HL-60/S4 (cell line): Measurements from ENCODE around the gene NAA60.
"Not testable (repeated sequence)": the region's sequence is repeated elsewhere in the genome, so short reads cannot be mapped to it uniquely, and the experiment has no call there.

Experiments
- in situ Hi-C: fragments of 300-500 bp; cut with MboI; formaldehyde crosslinking; loops from 2 replicates; pipeline ENCODE4 v1.14.3; 2022; ENCODE audit warnings: low sequenced_read_pairs

Gene NAA60

DNA sequence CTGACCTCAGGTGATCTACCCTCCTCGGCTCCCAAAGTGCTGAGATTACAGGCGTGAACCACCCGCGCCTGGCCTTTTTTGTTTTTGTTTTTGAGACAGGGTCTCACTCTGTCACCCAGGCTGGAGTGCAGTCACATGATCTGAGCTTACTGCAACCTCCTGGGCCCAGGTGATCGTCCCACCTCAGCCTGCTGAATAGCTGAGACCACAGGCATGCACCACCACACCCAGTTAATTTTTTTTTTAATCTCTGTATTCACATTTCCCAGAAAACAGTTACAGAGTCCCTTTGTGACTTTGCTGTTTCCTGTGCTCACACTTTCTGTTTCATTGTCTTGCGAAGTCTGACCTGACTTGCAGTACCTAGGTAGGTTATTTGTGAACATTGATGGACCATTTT lies 60.0 kb downstream of the NAA60 start:
- in situ Hi-C loops, result no loop called here

DNA sequence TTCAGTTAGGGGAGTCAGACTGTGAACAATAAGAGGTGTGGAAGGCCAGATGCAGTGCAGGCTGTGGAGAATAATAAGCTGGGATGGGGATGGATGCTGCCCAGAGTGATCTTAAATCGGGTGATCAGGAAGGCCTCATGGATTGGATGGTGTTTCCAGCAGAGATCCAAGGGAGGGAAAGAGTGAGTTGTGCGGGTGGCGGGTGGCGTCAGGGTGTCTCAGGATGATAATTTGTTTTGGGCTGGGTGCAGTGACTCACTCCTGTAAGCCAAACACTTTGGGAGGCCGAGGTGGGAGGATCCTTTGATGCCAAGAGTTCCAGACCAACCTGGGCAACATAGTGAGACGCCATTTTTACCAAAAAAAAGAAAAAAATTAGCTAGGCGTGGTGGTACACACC lies 65.3 kb downstream of the NAA60 start:
- in situ Hi-C loops, result no loop called here

DNA sequence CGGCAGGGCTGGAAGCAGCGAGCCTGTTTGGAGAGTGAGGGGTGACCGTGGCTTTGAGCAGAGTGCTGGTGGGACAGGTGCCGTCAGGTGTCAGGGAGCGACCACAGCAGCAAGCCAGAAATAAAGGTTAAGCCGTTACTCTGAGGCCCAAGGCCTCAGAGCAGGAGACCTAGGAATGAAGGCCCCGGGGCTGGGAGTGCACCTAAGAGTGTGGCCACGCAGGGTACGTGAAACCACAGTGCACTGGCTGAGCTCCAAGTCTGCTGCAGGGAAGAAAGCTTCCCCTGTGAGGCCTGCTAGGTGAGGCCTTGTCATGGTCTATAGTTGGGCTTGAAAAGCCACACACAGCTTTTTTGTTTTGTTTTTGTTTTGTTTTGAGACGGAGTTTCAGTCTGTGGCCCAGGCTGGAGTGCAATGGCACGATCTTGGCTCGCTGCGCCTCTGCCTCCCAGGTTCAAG lies 66.0 kb downstream of the NAA60 start:
- in situ Hi-C loops, result no loop called here

DNA sequence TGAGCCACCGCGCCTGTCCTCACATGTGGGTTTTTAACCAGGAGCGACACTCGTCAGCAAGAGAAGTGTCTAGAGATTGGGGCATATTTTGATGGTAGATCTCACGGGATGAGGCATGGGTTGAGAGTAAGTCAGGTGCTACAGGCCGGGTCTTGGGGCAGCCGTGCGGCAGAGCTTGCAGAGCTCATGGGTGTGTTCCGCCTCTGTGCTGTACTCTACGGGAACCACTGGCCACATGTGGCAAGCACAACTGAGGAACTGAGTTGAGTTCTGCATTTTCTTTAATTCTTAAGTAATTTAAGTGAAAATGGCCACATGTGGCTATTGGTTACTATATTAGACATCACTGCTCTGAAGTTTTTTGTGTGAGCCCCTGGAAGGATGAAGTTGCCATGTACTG lies 66.9 kb downstream of the NAA60 start:
- in situ Hi-C loops, result no loop called here

DNA sequence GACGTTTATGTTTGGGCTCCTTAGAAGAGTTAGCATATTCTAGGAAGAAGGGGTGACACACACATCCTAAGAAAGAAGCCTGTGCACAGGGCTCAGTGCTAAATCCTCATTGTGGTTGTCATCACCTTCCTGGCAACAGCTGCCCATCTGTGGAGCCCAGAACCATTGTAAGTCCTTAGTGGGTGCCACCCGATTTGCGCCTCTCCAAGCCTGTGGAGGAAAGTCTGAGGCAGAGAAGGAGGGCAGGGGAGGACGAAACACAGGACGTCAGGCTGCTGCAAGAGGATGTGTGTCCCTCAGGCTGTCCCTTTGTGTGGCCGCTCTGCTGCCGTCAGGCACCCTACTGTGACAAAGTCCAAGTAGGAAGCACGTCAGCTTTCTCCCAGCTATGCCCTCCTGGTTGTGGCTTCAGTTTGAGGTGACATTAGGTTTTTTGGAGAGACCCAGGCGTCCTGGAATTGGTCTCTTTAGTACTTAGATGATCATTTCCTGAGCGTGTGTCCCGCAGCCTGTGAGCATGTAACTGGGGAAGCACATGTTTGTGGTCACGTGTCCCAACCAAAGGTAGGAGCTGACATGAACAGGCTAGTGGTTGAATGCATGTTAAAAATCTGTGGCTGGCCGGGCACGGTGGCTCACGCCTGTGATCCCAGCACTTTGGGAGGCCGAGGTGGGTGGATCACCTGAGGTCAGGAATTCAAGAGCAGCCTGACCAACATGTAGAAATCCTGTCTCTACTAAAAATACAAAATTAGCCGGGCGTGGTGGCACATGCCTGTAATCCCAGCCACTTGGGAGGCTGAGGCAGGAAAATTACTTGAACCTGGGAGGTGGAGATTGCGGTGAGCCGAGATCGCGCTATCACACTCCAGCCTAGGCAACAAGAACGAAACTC lies 68.1 kb downstream of the NAA60 start:
- in situ Hi-C loops, result no loop called here

DNA sequence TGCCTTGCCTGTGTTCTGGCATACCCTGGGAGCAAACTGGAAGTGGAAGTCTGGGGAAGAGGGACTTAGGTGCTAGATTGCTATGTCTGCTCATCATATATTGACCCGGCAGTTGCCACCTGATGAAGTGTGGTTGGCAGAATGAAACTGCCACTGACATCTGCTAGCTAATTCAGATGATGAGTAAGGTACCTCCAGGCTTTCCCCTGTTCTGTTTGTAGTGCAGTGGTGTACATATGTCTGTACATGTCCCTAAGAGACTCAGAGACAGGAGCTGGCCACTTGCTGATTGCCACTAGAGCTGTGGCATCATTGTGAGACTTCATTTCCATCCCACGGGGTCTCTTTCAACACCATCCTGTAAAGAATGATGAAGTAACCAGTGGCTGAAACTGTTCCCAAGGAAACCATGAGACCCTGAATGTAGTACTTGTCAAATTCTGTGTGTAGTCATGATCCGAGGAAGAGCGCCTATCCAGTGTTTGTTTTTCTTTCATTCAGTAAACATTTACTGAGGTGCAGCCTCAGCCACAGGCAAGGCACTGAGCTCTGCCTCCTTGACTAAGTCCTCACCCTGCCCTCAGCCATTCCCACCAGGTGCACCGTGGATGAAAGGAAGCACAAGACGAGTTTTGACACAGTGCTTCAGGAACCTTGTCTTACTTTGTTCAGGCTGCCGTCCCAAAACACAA lies 70.6 kb downstream of the NAA60 start:
- in situ Hi-C loops, result no loop called here

DNA sequence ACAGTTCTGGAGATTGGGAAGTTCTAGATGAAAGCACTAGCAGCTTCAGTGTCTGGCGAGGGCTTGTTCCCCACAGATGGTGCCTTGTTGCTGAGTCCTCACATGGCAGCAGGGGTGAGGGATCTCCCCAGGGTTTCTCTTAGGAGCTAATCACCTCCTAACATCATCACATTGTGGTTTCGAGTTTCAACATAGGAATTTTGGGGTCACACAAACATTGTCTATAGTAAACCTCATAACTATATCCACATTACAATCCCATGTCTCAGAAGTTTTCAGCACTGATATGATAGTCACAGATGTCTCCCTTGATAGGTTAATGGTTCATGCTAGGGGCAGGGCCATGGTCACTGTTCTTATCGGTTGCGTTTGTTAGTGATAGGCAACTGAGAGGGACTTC lies 71.1 kb downstream of the NAA60 start:
- in situ Hi-C loops, result no loop called here

DNA sequence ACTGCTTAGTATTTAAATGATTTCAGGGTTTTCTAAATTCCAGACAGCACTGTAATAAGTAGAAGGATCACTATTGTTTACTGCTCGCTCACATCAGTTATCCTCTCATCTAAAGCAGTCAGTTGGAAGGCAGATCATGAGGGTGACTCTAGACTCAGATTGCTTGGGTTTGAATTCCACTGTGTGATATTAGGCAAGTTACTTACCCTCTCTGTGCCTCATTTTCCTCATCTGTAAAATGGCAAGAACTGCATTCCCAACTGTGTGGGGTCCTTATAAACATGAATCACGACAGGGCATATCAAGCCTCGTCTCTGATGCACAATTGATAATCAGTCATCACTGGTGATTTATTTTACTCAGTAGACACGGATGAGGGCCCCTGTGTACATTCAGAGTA lies 72.4 kb downstream of the NAA60 start:
- in situ Hi-C loops, result no loop called here

DNA sequence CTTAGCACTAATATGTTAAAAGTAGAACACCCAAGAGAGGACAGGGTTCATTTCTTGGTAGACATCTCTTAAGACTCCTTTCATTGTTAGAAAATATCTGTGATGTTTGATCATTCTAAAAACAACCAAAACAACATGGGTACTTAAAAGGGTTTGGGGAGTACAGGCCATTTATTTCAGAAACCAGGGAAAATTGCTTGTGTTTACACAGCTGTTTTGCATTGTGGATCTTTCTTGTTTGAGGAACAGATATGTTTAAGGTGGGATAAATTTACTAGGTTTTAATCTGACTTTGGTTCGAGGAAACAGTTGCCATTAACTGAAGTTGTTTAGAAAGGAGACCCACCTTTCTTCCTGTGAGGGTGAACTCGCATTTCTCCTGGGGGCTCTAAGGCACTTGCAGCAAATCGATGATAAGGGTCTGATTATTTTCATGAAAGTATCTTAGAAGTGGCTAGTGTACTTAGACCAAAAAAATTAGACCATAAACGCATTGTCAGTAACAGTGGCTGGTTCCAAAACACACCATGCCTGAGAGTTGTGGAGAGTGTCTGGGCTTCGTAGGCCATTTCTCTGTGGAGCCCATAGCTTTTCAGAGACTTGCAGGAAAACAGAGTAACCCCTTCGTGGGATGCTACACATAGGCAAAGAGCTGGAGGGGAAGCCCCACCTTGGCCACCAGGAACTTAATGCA lies 75.0 kb downstream of the NAA60 start:
- in situ Hi-C loops, result no loop called here

DNA sequence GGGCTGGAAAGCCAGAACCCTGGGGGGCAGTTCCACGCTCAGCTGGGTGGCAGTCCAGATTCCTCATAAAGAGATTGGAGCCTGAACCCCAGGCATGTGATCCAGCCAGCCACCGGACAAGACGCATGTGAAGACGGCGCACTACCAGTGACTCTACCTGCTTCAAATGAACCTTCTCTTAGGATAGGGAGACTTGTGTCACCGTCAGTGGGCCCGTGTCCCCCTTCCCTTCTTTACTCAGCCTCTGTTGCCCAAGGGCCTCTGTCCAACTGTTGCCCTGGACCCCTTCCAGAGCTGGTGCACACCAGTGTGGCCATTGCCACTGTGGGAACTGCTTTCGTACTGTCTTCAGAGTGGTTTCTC lies 75.5 kb downstream of the NAA60 start:
- in situ Hi-C loops, result no loop called here

DNA sequence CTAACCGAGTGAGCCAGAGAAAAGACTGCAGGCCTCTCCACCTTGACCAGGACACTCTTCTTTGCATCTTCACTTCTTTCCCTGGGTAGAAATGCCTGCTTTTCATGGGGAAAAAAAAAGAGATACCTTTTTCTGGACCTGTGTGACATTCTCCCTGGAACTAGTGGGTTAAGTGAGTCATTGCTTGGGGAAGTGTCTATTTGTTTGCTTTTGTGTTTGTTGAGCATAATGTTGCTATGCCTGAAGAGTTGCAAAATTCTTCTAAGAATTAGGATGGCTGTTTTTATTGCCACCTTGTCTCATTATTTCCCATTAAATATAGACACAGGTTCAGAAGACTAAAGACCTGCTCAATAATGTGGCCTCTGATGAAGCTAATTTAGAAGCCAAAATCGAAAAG lies 76.1 kb downstream of the NAA60 start:
- in situ Hi-C loops, result no loop called here

DNA sequence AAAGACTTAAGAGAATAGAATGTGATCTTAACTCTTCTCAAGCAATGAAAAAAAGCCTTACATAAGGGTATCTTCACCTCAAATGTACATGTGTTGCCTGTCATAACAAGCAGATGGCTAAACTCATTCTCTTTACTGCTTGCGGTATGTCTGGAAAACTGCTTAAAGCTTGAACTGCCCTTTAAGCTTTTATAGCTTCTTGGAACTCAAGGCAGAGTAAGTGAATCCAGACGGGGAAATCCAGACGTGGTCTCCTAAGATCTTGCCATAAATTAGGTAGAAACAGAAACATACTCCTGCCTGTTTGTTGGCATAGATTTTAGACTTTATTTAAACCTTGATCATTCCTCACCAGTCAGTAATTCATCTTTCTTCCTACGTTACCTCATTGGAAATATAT lies 76.9 kb downstream of the NAA60 start:
- in situ Hi-C loops, result no loop called here

DNA sequence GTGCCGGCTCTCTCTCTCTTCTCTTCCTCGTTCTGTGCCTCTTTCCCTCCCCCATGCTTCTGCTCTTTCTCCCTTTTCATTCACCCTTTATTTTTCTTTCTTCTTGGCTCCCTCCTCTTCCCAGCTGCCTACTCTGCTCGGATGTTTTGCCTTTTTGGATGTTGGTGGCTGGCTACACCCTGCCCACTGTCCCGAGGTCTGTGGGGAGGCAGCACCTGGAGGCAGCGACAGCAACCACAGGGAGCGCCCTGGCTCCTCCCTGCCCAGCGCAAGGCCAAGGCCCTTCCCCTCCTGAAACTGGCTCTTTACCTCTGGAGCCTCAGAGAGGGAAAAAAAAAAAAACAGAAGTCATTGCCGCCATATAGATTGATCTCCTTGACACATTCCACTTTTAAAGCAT lies 77.4 kb downstream of the NAA60 start:
- in situ Hi-C loops, result no loop called here

DNA sequence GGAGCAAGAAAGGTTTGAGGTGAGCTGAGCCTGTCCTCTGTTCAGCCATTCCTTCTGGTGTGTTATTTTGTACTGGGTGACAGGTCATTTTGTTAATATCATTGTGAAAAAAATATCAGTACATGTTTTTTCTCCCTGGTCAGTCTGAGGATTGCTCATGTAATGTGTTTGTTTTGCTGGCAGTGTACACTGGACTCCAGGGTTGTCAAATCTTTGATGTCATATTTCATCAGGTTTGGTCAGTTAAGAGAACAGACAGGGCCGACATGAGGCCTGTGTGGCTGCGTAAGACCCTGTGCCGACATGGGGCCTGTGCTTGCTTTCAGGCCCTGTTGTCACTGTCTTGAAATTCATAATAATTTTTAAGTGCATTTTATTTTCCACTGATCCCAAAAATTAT lies 79.8 kb downstream of the NAA60 start:
- in situ Hi-C loops, result no loop called here

DNA sequence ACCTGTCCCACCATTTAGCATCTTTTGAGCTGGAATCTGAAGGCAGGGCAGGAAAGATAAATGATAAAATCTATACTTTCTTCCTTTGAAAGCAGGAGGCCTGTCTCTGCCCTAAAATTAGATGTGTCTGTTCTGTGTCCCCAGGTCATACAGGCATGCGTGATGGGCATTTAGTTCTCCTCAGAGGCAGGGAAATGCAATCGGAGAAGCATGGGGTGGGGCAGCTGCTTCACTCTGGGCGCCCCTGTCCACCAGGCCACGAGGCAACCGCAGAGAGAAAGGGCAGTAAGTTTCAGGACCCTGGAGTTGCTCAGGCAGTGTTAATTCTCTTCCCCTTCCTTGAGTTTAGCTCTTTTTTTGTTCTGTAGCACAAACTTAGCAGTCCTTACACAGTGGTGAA lies 82.5 kb downstream of the NAA60 start:
- in situ Hi-C loops, result no loop called here

DNA sequence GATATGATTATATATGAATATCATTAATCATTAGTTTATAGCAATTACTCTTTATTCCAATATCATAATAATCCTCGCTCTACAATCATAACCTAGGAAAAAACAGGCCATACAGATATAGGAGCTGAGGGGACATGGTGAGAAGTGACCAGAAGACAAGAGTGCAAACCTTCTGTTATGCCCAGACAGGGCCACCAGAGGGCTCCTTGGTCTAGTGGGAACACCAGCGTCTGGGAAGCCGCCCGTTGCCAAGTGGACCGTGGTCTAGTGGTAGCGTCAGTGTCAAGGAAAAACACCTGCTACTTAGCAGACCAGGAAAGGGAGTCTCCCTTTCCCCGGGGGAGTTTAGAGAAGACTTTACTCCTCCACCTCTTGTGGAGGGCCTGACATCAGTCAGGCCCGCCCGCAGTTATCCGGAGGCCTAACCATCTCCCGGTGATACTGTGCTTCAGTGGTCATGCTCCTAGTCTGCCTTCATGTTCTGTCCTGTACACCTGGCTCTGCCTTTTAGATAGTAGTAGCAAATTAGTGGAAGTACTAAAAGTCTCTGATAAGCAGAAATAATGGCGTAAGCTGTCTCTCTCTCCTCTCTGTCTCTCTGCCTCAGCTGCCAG lies 83.8 kb downstream of the NAA60 start:
- in situ Hi-C loops, result not testable (repeated sequence)

DNA sequence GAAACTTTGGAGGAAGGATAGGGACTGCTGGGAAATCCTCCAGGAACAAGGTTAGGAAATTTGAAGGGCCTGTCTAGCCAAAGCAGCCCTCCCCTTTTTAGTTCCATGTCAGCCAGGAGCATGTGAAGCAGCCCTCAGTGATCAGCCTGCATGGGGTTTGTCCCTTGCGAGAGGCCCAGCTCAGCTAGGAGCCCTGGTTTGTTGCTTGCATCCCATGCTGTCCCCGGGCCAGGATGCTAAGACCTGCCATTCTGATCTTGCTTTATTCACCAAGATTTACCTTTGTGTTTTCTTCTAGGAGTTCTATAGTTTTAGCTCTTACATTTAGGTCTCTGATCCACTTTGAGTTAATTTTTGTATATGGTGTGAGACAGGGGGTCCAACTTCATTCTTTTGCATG lies 84.9 kb downstream of the NAA60 start:
- in situ Hi-C loops, result no loop called here

DNA sequence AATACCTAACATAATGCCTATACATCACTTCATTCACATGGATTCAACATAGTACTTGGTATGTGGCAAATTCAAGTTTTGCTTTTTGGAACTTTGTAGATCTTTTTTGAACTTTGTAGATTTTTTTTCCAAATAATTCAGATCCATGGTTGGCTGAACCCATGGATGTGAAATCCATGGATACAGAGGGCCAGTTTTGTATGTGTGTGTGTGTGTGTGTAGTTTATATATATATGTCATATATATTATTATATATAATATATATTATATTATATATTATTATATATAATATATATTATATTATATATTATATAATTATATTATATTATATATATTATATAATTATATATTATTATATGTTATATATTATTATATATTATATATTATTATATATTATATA lies 85.7 kb downstream of the NAA60 start:
- in situ Hi-C loops, result no loop called here

DNA sequence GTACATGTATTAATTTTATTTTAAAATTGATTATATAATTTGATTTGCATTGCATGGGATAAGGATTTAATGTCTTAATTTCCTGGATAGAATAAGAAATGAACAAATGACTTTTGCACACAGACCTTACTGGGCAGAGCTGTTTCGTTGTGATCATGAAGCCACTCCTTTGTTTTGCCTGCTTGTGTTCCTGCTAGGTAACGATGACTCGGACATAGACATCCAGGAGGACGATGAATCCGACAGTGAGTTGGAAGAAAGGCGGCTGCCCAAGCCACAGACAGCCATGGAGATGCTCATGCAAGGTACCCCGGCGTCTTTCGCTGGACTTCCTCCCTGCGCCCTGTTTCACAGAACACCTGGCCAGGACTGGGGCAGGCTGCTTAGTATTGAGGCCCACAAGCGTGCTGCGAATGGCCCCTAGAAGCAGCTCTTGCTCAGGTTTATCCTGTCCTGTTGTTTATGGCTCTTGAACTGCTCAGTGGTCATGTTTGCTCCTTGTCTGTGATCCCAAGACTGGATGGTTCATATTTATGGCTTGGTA lies 87.0 kb downstream of the NAA60 start:
- in situ Hi-C loops, result no loop called here

DNA sequence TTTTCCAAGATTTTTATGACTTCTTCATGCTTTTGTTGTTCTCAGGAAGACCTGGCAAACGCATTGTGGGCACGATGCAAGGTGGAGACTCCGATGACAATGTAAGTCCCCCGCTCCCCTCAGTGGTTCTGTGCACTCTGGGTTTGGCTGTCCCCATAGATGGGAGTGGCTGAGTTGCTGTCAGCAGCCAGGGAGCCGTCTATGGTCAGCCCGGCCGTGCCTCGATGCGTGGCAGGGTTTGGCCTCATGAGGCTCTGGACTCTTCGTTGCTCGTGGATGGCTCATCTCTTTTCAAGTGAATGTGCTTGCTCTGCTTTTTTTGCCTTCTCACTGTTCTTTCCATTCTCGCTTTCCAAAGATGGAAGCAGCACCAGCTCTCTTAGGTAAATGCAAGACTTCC lies 89.3 kb downstream of the NAA60 start:
- in situ Hi-C loops, result no loop called here

DNA sequence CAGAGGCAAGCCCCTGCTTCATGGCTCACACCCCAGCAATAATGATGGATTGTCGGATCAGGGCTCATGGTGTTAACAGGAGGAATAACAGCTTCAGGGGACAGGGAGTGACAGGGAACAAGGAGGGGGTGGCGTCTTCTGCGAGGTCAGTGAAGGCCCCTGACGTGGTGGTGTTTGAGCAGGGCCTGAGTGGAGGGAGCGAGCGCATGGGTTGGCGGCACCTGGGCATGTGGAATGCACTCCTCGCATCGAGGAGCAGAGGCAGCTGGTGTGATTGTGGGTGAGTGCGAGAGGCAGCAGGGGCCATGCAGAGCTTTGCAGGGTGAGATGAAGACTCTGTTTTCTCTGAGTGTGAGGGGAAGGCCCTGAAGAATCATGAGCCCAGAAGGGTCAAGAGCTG lies 90.6 kb downstream of the NAA60 start:
- in situ Hi-C loops, result no loop called here
